Activated T-helper 17 cell treated with anti-CD3 and anti-CD28 coated beads, Interleukin-2, amount 50 U/mL, for 72 hours (primary cell): ENCODE measurements around the gene TRIM38. TPM values are rescaled to one million over a fixed set of nuclear protein-coding genes. Genes with fewer than 3 reads are reported as not detected.

ENCODE experiments used
- ATAC-seq: fragments of 150-1000 bp; cut with Tn5 transposase; replicated peaks from 2 replicates; pipeline ENCODE4 v1.10.0; 2021; ENCODE audit warnings: mild to moderate bottlenecking, moderate library complexity
- H3K27ac Mint-ChIP-seq: one replicate; pipeline ENCODE4 v1.8.0; 2022; ENCODE audit warnings: mixed read lengths
- H3K27me3 Mint-ChIP-seq: one replicate; pipeline ENCODE4 v1.8.0; 2022; ENCODE audit warnings: mixed read lengths
- H3K36me3 Mint-ChIP-seq: one replicate; pipeline ENCODE4 v1.8.0; 2022; ENCODE audit warnings: low read depth, mild to moderate bottlenecking, mixed read lengths
- H3K4me1 Mint-ChIP-seq: one replicate; pipeline ENCODE4 v1.8.0; 2022; ENCODE audit warnings: mixed read lengths
- H3K4me3 Mint-ChIP-seq: one replicate; pipeline ENCODE4 v1.8.0; 2022; ENCODE audit warnings: mild to moderate bottlenecking, mixed read lengths
- H3K9me3 Mint-ChIP-seq: one replicate; pipeline ENCODE4 v1.8.0; 2022; ENCODE audit warnings: mixed read lengths
- total RNA-seq, 2 donors: library from RNA; stranded (reverse); gene quantifications; one replicate each; pipeline ENCODE4 v1.2.3, GENCODE V29; 2022

The TRIM38 gene
- total RNA-seq, 2 donors from 2014 or later, result 26.7 to 69.2 TPM

DNA sequence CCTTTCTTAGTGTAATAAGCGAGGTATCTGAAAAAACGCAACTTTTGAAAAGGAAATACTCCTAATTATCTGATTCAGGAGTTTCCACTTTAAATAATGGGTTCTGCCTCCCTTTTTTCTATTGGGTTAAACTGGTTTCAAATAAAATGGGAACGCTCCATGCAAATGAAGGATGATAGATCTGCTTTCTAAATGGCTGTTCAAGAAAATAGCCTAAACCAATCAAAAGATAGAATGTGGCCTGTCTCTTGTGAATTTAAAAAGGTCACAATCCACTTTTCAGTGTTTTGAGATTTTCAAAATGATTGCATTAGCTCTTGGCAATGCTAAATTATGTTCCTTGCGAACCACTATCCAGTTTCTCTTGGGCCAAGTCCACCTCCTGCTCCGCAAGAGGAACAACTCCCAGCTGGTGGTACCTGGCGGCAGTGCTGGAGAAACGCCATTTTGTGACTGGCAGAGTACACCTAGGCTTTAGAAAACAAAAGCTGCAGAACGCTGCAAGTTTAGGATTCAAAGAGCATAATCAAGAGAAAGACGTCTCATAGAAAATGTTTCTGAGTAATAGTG, 56.7 kb downstream of the TRIM38 start:
- Mint-ChIP-seq H3K36me3 (peaks cover 22% of the 10 kb centered on the region), H3K9me3 (peaks cover 3% of the 10 kb centered on the region), H3K27me3 (no peaks in the 10 kb centered on the region), H3K4me1 (peaks cover 10% of the 10 kb centered on the region), H3K4me3 (peak overlapping the region; percentile 86), H3K27ac (peak overlapping the region; percentile 93)
- no peak for ATAC-seq

GRCh38 chr6:26019967-26020328, 57.3 kb downstream of the TRIM38 start:
- H3K9me3 Mint-ChIP-seq, result peaks cover 3% of the 10 kb centered on the region
- no peak for ATAC-seq
- peak overlapping the region; percentile 93 for H3K27ac Mint-ChIP-seq

GRCh38 chr6:26020329-26021000, 57.9 kb downstream of the TRIM38 start:
- H3K27ac Mint-ChIP-seq, result peak overlapping the region; percentile 93

More at GRCh38 chr6:26019967-26020328, 57.3 kb downstream of the TRIM38 start:
- Mint-ChIP-seq H3K4me3 (peak overlapping the region; percentile 86), H3K27me3 (no peaks in the 10 kb centered on the region), H3K36me3 (peaks cover 22% of the 10 kb centered on the region), H3K4me1 (peaks cover 10% of the 10 kb centered on the region)

DNA sequence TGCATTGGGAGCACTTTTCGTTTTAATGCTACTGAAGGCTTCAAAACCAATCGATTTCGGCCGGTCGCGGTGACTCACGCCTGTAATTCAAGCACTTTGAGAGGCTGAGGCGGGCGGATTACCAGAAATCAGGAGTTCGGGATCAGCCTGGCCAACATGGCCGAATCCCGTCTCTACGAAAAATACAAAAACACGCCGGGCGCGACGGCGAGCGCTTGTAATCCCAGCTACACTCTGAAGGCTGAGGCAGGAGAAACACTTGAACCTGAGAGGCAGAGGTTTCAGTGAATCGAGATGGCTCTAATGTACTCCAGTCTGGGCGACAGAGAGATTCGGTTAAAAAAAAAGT, 58.4 kb downstream of the TRIM38 start:
- peaks cover 3% of the 10 kb centered on the region for H3K9me3 Mint-ChIP-seq
- H3K4me3 Mint-ChIP-seq, result peak overlapping the region; percentile 86
- peaks cover 10% of the 10 kb centered on the region for H3K4me1 Mint-ChIP-seq
- H3K27me3 Mint-ChIP-seq, result no peaks in the 10 kb centered on the region
- H3K36me3 Mint-ChIP-seq, result peaks cover 22% of the 10 kb centered on the region
- peak; percentile 1 for ATAC-seq
- H3K27ac Mint-ChIP-seq, result peak overlapping the region; percentile 93

More at GRCh38 chr6:26020329-26021000, 57.9 kb downstream of the TRIM38 start:
- ATAC-seq, result peak; percentile 55
- peaks cover 22% of the 10 kb centered on the region for H3K36me3 Mint-ChIP-seq
- H3K4me1 Mint-ChIP-seq, result peaks cover 10% of the 10 kb centered on the region
- H3K9me3 Mint-ChIP-seq, result peaks cover 3% of the 10 kb centered on the region
- peak overlapping the region; percentile 86 for H3K4me3 Mint-ChIP-seq
- H3K27me3 Mint-ChIP-seq, result no peaks in the 10 kb centered on the region

- H3K36me3 Mint-ChIP-seq, result peaks cover 26% of the 10 kb centered on the region
- peaks cover 10% of the 10 kb centered on the region for H3K4me1 Mint-ChIP-seq
- H3K4me3 Mint-ChIP-seq, result peak overlapping the region; percentile 86
- peaks cover 3% of the 10 kb centered on the region for H3K9me3 Mint-ChIP-seq
- no peaks in the 10 kb centered on the region for H3K27me3 Mint-ChIP-seq
- ATAC-seq, result peak; percentile 63
- peak overlapping the region; percentile 93 for H3K27ac Mint-ChIP-seq
Measured at GRCh38 chr6:26021350-26022131, 58.9 kb downstream of the TRIM38 start.

GRCh38 chr6:26022132-26022472, 59.5 kb downstream of the TRIM38 start:
- Mint-ChIP-seq H3K36me3 (peaks cover 31% of the 10 kb centered on the region), H3K4me3 (peak overlapping the region; percentile 86), H3K9me3 (peaks cover 3% of the 10 kb centered on the region), H3K27ac (peak overlapping the region; percentile 93), H3K27me3 (no peaks in the 10 kb centered on the region), H3K4me1 (peaks cover 13% of the 10 kb centered on the region)
- peak; percentile 8 for ATAC-seq

- Mint-ChIP-seq H3K4me1 (peaks cover 17% of the 10 kb centered on the region), H3K4me3 (peak overlapping the region; percentile 86), H3K36me3 (peaks cover 35% of the 10 kb centered on the region), H3K9me3 (peaks cover 3% of the 10 kb centered on the region), H3K27me3 (no peaks in the 10 kb centered on the region), H3K27ac (peak overlapping the region; percentile 93)
- ATAC-seq, result no peak
Measured at GRCh38 chr6:26022737-26023136, 60.1 kb downstream of the TRIM38 start.

GRCh38 chr6:26024651-26025046, 62.0 kb downstream of the TRIM38 start:
- no peak for ATAC-seq
- H3K27ac Mint-ChIP-seq, result no peak overlapping the region
- H3K27me3 Mint-ChIP-seq, result no peaks in the 10 kb centered on the region
- H3K36me3 Mint-ChIP-seq, result peaks cover 33% of the 10 kb centered on the region
- H3K9me3 Mint-ChIP-seq, result peaks cover 1% of the 10 kb centered on the region
- peaks cover 24% of the 10 kb centered on the region for H3K4me1 Mint-ChIP-seq
- peak overlapping the region; percentile 96 for H3K4me3 Mint-ChIP-seq

DNA sequence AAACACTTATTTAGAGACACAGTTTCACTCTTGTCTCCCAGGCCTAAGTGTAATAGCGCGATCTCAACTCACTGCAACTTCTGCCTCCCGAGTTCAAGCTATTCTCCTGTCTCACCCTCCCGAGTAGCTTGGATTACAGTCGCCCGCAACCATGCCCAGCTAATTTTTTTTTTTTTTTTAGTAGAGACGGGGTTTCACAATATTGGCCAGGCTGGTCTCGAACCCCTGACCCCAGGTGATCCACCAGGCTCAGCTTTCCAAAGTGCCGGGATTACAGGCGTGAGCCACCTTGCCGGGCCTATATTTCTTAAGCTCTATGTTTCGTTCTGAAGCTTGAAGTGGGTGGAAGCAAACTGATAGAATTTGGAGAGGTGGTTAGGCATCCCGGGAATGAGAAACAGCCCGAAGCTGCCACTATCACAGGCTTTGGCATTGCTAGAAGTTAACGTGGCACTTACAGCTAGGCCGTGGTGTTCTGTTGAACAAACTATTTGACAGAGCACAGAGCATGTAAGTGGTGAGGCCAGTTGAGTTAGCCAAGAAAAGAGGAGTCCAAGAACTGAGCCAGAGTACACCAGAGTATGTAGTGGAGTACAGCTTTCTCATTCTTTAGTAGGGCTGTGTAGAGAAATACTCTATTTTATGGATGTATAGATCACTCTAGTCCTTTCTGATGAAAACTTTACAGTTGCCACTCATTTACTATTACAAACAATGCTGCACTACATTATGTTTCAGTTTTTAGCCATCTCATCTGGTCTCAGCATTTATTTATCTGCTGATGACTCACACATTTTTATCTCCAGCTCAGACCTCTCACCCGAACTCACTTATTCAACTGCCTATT, 62.7 kb downstream of the TRIM38 start:
- ATAC-seq, result no peak
- H3K9me3 Mint-ChIP-seq, result no peaks in the 10 kb centered on the region
- peak overlapping the region; percentile 100 for H3K27ac Mint-ChIP-seq
- H3K36me3 Mint-ChIP-seq, result peaks cover 26% of the 10 kb centered on the region
- H3K4me1 Mint-ChIP-seq, result peaks cover 21% of the 10 kb centered on the region
- peak overlapping the region; percentile 96 for H3K4me3 Mint-ChIP-seq
- H3K27me3 Mint-ChIP-seq, result no peaks in the 10 kb centered on the region

GRCh38 chr6:26025894-26026832, 63.6 kb downstream of the TRIM38 start:
- peak overlapping the region; percentile 100 for H3K27ac Mint-ChIP-seq
- H3K4me3 Mint-ChIP-seq, result peak overlapping the region; percentile 96

DNA sequence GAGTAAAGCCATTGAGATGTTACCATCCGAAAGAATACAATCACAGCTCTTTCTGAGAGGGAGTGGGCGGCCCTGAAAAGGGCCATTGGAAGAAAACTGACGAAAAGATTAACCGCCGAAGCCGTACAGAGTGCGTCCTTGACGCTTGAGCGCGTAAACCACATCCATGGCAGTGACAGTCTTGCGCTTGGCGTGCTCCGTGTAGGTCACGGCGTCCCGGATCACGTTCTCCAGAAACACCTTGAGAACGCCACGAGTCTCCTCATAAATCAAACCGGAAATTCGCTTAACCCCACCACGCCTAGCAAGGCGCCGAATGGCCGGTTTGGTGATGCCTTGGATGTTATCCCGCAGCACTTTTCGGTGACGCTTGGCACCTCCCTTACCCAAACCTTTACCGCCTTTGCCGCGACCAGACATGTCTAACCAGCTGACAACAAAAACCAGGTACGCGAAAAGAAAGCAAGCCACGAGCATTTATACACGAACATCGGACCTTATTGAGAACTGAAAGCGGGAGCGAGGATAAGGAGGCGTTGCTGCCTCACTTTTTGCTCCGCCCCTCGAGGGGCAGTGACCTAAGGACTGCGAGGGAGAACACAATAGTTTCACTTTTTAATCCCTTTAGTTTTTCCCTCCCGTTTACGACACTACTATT, 64.4 kb downstream of the TRIM38 start:
- H3K9me3 Mint-ChIP-seq, result no peaks in the 10 kb centered on the region
- H3K36me3 Mint-ChIP-seq, result peaks cover 21% of the 10 kb centered on the region
- H3K4me3 Mint-ChIP-seq, result peak overlapping the region; percentile 96

More at GRCh38 chr6:26025894-26026832, 63.6 kb downstream of the TRIM38 start:
- Mint-ChIP-seq H3K9me3 (no peaks in the 10 kb centered on the region), H3K27me3 (no peaks in the 10 kb centered on the region), H3K36me3 (peaks cover 19% of the 10 kb centered on the region), H3K4me1 (peaks cover 21% of the 10 kb centered on the region)
- peak; percentile 49 for ATAC-seq

DNA sequence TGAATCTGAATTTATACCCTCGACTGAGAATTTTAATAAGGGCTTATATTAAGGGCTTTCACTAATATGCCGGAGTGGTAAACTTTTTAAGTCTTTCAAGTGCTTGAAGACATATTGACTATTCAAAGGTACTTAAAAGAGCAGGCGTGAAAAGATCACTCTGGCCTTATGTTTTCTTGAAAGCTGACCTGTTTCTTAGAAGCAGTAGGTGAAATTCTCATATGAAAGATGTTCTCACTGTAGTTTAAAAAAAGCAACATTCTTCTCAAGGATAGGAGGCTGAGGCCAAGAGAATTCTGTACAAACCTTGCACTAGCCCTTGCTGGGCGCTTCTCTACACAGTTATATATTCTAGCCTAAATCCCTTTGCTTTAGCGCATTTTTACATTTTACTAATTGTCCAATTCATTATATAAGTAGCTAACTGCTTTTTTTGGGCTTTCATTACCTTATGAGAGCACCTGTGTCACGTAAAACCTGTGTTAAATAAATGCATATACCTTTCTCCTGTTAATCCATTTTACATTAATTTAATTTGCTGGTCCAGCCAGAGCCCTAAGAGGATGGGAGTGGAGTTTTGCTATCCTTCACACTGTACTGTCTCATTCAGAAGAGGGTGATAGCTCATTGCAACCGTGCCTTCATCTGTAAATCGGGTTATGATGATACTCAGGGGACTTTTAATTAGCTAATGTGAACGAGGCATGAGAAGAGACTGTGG, 65.0 kb downstream of the TRIM38 start:
- H3K9me3 Mint-ChIP-seq, result no peaks in the 10 kb centered on the region
- H3K4me3 Mint-ChIP-seq, result peak overlapping the region; percentile 96
- no peaks in the 10 kb centered on the region for H3K27me3 Mint-ChIP-seq
- peak overlapping the region; percentile 100 for H3K27ac Mint-ChIP-seq
- no peak for ATAC-seq
- H3K4me1 Mint-ChIP-seq, result peaks cover 16% of the 10 kb centered on the region
- H3K36me3 Mint-ChIP-seq, result peaks cover 24% of the 10 kb centered on the region

More for the DNA sequence above, 64.4 kb downstream of the TRIM38 start:
- Mint-ChIP-seq H3K27ac (peak overlapping the region; percentile 100), H3K27me3 (no peaks in the 10 kb centered on the region), H3K4me1 (peaks cover 18% of the 10 kb centered on the region)
- peak; percentile 70 for ATAC-seq
